GM12878 (cell line): ENCODE measurements around the gene SPRY4. TPM values are rescaled to one million over a fixed set of nuclear protein-coding genes. Genes with fewer than 3 reads are reported as not detected.

ENCODE experiments used
- BMI1 ChIP-seq: fragments of 450-650 bp; IDR thresholded peaks from 2 replicates; pipeline ENCODE4 v1.6.1; 2016; ENCODE audit warnings: mild to moderate bottlenecking, moderate library complexity, borderline replicate concordance
- CBFB ChIP-seq: IDR thresholded peaks from 2 replicates; pipeline ENCODE4 v1.6.1; 2016; ENCODE audit warnings: antibody characterized with exemption, low read depth
- ESRRA ChIP-seq: IDR thresholded peaks from 2 replicates; pipeline ENCODE4 v1.6.1; 2012; ENCODE audit warnings: mild to moderate bottlenecking, low read length, improper control_type of control experiment
- GABPA ChIP-seq: IDR thresholded peaks from 2 replicates; pipeline ENCODE4 v1.6.1; 2014; ENCODE audit warnings: antibody characterized with exemption, low read depth, mild to moderate bottlenecking, inconsistent platforms
- HCFC1 ChIP-seq: fragments of 150-350 bp; IDR thresholded peaks from 2 replicates; pipeline ENCODE4 v1.6.1; 2014; ENCODE audit warnings: low read length
- MEF2B ChIP-seq: fragments of 450-650 bp; IDR thresholded peaks from 2 replicates; pipeline ENCODE4 v1.6.1; 2018; ENCODE audit warnings: mild to moderate bottlenecking, moderate library complexity; ENCODE audit not compliant: partially characterized antibody, poor library complexity, severe bottlenecking
- NR2C1 ChIP-seq: fragments of 450-650 bp; IDR thresholded peaks from 2 replicates; pipeline ENCODE4 v1.6.1; 2017; ENCODE audit warnings: antibody characterized with exemption, mild to moderate bottlenecking, moderate library complexity
- SPI1 ChIP-seq: IDR thresholded peaks from 2 replicates; pipeline ENCODE4 v1.6.1; 2011; ENCODE audit warnings: low read depth, mild to moderate bottlenecking, low read length, moderate library complexity, borderline replicate concordance; ENCODE audit not compliant: insufficient read depth
- STAT1 ChIP-seq: fragments of 450-650 bp; conservative IDR thresholded peaks from 2 replicates; pipeline ENCODE4 v1.6.1; 2014; ENCODE audit warnings: antibody characterized with exemption, mild to moderate bottlenecking
- polyA plus RNA-seq, 11 experiments: library from polyadenylated mRNA; depleted of rRNA in 4 of 11; unstranded in 6 of 11; stranded (reverse) in 5 of 11; fragments of >200 nt; fragmentation: Nextera tagmentation in 4 of 11; fragmentation: Illumina TruSeq in 1 of 11; extraction: Ambion mirVana in 4 of 11; extraction: Trizol in 1 of 11; gene quantifications; 1 replicate in 1 of 11; 2 replicates in 10 of 11; pipeline versions ENCODE4 v1.2.1 to v1.2.3, GENCODE V29; 2011 to 2016; ENCODE audit warnings: inconsistent platforms in 2 of 11, missing spikeins in 2 of 11, low read depth in 1 of 11
- total RNA-seq, 4 experiments: library from RNA; depleted of rRNA in 3 of 4; stranded (reverse); fragments of >200 nt in 3 of 4; fragmentation: Illumina TruSeq in 1 of 4; extraction: Trizol in 1 of 4; gene quantifications; 2 replicates each; pipeline versions ENCODE4 v1.2.1 to v1.2.3, GENCODE V29; 2013 to 2021
- TF ChIP-seq, protein P1 (sequence below): IDR thresholded peaks from 2 replicates; pipeline ENCODE4 v1.6.1; 2011; ENCODE audit warnings: mild to moderate bottlenecking, low read depth, low read length, moderate library complexity; ENCODE audit not compliant: insufficient replicate concordance
- TF ChIP-seq, protein P2 (sequence below): IDR thresholded peaks from 2 replicates; pipeline ENCODE4 v1.6.1; 2012; ENCODE audit warnings: low read depth, low read length, improper control_type of control experiment
- TF ChIP-seq, protein P3 (sequence below): IDR thresholded peaks from 2 replicates; pipeline ENCODE4 v1.6.1; 2011; ENCODE audit warnings: low read depth, low read length, improper control_type of control experiment, borderline replicate concordance

SPRY4 gene
- total and polyA plus RNA-seq, 10 of the 15 experiments (the other 5 are each of a cell fraction or from before 2014, with no cell fraction given): 0.04 to 1.4 (median 0.18) TPM; not detected in 1

DNA sequence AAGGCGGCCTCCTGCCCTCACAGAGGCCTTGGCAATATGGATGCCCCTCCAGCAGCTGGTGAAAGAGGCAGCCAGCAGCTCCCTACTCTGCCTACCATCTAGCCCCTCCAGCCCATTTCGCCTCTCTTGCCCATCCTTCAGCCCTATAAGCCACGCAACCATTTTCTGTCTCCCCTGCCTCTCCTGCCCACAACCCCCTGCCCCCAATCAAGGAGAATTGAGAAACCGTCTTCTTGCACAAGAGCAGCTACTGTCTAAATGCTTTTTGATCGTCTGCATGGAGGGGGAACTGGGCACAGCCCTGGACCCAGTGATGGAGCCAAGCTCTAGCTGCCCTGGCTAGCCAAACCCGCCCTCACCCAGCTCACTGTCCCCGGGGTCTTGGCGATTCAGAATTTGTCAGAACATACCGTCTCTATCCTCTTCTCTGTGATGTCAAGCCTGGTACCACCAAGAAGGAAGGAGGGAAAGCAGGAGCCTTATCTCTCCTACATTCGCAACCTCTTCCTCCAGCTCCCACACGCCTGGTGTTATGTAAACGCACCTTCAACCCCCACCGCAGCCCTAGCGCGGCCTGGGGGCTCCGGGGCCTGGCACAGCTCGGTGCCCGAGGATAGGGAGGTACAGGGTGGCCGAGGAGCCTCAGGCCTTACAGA, 1.2 kb downstream of the SPRY4 start (continued):
- TF ChIP-seq CBFB (no peak), GABPA (no peak), SPI1 (no peak), BMI1 (no peak), NR2C1 (no peak), HCFC1 (no peak), STAT1 (no peak), ESRRA (no peak), MEF2B (no peak)
- TF ChIP-seq, protein P1, sequence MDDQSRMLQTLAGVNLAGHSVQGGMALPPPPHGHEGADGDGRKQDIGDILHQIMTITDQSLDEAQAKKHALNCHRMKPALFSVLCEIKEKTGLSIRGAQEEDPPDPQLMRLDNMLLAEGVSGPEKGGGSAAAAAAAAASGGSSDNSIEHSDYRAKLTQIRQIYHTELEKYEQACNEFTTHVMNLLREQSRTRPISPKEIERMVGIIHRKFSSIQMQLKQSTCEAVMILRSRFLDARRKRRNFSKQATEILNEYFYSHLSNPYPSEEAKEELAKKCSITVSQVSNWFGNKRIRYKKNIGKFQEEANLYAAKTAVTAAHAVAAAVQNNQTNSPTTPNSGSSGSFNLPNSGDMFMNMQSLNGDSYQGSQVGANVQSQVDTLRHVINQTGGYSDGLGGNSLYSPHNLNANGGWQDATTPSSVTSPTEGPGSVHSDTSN: no peak
- TF ChIP-seq, protein P2, sequence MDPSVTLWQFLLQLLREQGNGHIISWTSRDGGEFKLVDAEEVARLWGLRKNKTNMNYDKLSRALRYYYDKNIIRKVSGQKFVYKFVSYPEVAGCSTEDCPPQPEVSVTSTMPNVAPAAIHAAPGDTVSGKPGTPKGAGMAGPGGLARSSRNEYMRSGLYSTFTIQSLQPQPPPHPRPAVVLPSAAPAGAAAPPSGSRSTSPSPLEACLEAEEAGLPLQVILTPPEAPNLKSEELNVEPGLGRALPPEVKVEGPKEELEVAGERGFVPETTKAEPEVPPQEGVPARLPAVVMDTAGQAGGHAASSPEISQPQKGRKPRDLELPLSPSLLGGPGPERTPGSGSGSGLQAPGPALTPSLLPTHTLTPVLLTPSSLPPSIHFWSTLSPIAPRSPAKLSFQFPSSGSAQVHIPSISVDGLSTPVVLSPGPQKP: no peak
- TF ChIP-seq, protein P3, sequence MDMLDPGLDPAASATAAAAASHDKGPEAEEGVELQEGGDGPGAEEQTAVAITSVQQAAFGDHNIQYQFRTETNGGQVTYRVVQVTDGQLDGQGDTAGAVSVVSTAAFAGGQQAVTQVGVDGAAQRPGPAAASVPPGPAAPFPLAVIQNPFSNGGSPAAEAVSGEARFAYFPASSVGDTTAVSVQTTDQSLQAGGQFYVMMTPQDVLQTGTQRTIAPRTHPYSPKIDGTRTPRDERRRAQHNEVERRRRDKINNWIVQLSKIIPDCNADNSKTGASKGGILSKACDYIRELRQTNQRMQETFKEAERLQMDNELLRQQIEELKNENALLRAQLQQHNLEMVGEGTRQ: no peak
- TF ChIP-seq, all 136 proteins: peak for 0
